ENCODE data around the gene PSKH1.

The PSKH1 gene

DNA sequence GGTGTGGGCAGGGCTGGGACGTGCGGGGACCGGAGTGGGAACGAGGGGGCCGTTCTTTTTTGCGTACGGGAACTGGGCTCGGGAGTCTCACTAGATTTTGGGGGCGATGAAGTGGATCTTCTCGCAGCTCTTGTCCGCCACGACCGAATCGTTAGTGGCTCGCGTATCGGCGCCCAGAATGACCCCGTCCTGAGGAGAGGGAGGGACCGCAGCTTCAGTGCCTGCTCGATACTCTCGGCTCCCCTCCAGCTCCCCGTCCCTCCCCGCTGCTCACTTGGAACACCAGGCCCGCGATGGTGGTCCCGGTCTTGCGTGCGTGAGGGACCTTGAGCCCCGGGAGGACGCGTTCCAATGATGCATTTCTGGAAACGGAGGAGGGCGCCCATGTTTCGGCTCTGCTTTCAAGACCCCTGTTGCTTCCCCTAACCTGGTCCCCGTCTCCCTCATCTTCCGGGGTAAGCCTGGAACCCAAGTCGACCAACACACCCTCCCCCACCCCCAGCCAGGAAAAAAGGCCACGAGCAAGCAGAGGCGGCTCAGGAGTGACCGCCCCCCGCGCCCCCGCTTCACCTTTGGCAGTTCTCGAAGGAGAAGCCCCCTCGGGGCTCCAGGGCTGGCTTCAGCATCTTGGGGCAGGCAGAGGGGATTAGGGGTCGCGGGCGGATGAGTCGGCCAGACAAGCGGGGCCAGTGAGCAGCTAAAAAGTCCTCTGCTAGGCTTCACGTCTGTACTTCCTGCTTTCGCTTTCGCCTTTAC, 43.2 kb downstream of the PSKH1 start, which contains the start of gene PSMB10 (continued):
- TF ChIP-seq, protein P1, sequence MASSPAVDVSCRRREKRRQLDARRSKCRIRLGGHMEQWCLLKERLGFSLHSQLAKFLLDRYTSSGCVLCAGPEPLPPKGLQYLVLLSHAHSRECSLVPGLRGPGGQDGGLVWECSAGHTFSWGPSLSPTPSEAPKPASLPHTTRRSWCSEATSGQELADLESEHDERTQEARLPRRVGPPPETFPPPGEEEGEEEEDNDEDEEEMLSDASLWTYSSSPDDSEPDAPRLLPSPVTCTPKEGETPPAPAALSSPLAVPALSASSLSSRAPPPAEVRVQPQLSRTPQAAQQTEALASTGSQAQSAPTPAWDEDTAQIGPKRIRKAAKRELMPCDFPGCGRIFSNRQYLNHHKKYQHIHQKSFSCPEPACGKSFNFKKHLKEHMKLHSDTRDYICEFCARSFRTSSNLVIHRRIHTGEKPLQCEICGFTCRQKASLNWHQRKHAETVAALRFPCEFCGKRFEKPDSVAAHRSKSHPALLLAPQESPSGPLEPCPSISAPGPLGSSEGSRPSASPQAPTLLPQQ (tag by site-specific recombination; IDR thresholded peaks at IDR 0.05): no peak
- TF ChIP-seq ZNF610 (tag by site-specific recombination; IDR thresholded peaks at IDR 0.05; ENCODE audit: borderline replicate concordance) (no peak), BCL11A (tag by site-specific recombination; IDR thresholded peaks at IDR 0.05; ENCODE audit: low read depth) (no peak), SALL2 (tag by site-specific recombination; IDR thresholded peaks at IDR 0.05; ENCODE audit: borderline replicate concordance) (no peak), HOXD13 (CRISPR knock-in tag; IDR thresholded peaks at IDR 0.05; ENCODE audit: borderline replicate concordance) (no peak), SP2 (tag by site-specific recombination; IDR thresholded peaks at IDR 0.05) (no peak), ZNF776 (tag by site-specific recombination; IDR thresholded peaks at IDR 0.05; ENCODE audit: borderline replicate concordance) (no peak), GFI1B (tag by site-specific recombination; IDR thresholded peaks at IDR 0.05) (no peak), FEZF1 (tag by site-specific recombination; IDR thresholded peaks at IDR 0.05) (peak; percentile 56; the same call in 1 of the 2 replicates), ZNF521 (tag by site-specific recombination; IDR thresholded peaks at IDR 0.05) (no peak), YY2 (tag by site-specific recombination; IDR thresholded peaks at IDR 0.05) (no peak), ZNF341 (tag by site-specific recombination; IDR thresholded peaks at IDR 0.05; ENCODE audit: low read depth) (peak; percentile 42), TRIM28 (IDR thresholded peaks at IDR 0.05; ENCODE audit: borderline replicate concordance, low read length) (no peak), ZNF654 (tag by site-specific recombination; IDR thresholded peaks at IDR 0.05; ENCODE audit: low read depth) (no peak), ZNF791 (tag by site-specific recombination; IDR thresholded peaks at IDR 0.05) (no peak), ZNF514 (tag by site-specific recombination; IDR thresholded peaks at IDR 0.05) (no peak), ZNF266 (tag by site-specific recombination; IDR thresholded peaks at IDR 0.05; ENCODE audit: low read depth) (no peak), TCF7L2 (IDR thresholded peaks at IDR 0.05; ENCODE audit: borderline replicate concordance, low read depth, low read length) (no peak), ZNF768 (tag by site-specific recombination; IDR thresholded peaks at IDR 0.05) (no peak)
- TF ChIP-seq, protein P2, sequence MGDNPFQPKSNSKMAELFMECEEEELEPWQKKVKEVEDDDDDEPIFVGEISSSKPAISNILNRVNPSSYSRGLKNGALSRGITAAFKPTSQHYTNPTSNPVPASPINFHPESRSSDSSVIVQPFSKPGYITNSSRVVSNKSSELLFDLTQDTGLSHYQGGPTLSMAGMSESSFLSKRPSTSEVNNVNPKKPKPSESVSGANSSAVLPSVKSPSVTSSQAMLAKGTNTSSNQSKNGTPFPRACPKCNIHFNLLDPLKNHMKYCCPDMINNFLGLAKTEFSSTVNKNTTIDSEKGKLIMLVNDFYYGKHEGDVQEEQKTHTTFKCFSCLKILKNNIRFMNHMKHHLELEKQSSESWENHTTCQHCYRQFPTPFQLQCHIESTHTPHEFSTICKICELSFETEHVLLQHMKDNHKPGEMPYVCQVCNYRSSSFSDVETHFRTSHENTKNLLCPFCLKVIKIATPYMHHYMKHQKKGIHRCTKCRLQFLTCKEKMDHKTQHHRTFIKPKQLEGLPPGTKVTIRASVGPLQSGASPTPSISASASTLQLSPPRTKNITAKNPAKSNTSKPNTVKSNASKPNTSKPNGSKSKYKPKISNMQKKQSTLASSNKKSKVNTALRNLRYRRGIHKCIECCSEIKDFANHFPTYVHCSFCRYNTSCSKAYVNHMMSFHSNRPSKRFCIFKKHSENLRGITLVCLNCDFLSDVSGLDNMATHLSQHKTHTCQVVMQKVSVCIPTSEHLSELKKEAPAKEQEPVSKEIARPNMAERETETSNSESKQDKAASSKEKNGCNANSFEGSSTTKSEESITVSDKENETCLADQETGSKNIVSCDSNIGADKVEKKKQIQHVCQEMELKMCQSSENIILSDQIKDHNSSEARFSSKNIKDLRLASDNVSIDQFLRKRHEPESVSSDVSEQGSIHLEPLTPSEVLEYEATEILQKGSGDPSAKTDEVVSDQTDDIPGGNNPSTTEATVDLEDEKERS (tag by site-specific recombination; IDR thresholded peaks at IDR 0.05): no peak
- TF ChIP-seq, protein P3, sequence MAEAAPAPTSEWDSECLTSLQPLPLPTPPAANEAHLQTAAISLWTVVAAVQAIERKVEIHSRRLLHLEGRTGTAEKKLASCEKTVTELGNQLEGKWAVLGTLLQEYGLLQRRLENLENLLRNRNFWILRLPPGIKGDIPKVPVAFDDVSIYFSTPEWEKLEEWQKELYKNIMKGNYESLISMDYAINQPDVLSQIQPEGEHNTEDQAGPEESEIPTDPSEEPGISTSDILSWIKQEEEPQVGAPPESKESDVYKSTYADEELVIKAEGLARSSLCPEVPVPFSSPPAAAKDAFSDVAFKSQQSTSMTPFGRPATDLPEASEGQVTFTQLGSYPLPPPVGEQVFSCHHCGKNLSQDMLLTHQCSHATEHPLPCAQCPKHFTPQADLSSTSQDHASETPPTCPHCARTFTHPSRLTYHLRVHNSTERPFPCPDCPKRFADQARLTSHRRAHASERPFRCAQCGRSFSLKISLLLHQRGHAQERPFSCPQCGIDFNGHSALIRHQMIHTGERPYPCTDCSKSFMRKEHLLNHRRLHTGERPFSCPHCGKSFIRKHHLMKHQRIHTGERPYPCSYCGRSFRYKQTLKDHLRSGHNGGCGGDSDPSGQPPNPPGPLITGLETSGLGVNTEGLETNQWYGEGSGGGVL (tag by site-specific recombination; IDR thresholded peaks at IDR 0.05): peak; percentile 39; the same call in 1 of the 2 replicates
- TF ChIP-seq, protein P4, sequence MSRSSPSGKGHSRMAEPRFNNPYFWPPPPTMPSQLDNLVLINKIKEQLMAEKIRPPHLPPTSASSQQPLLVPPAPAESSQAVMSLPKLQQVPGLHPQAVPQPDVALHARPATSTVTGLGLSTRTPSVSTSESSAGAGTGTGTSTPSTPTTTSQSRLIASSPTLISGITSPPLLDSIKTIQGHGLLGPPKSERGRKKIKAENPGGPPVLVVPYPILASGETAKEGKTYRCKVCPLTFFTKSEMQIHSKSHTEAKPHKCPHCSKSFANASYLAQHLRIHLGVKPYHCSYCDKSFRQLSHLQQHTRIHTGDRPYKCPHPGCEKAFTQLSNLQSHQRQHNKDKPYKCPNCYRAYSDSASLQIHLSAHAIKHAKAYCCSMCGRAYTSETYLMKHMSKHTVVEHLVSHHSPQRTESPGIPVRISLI (tag by site-specific recombination; IDR thresholded peaks at IDR 0.05): no peak
- TF ChIP-seq, protein P5, sequence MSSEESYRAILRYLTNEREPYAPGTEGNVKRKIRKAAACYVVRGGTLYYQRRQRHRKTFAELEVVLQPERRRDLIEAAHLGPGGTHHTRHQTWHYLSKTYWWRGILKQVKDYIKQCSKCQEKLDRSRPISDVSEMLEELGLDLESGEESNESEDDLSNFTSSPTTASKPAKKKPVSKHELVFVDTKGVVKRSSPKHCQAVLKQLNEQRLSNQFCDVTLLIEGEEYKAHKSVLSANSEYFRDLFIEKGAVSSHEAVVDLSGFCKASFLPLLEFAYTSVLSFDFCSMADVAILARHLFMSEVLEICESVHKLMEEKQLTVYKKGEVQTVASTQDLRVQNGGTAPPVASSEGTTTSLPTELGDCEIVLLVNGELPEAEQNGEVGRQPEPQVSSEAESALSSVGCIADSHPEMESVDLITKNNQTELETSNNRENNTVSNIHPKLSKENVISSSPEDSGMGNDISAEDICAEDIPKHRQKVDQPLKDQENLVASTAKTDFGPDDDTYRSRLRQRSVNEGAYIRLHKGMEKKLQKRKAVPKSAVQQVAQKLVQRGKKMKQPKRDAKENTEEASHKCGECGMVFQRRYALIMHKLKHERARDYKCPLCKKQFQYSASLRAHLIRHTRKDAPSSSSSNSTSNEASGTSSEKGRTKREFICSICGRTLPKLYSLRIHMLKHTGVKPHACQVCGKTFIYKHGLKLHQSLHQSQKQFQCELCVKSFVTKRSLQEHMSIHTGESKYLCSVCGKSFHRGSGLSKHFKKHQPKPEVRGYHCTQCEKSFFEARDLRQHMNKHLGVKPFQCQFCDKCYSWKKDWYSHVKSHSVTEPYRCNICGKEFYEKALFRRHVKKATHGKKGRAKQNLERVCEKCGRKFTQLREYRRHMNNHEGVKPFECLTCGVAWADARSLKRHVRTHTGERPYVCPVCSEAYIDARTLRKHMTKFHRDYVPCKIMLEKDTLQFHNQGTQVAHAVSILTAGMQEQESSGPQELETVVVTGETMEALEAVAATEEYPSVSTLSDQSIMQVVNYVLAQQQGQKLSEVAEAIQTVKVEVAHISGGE (tag by site-specific recombination; conservative IDR thresholded peaks at IDR 0.05; ENCODE audit: low read depth): no peak; the same call in 1 of the 2 replicates
